ENCODE data around the gene CSNK2A1.

Gene CSNK2A1

DNA sequence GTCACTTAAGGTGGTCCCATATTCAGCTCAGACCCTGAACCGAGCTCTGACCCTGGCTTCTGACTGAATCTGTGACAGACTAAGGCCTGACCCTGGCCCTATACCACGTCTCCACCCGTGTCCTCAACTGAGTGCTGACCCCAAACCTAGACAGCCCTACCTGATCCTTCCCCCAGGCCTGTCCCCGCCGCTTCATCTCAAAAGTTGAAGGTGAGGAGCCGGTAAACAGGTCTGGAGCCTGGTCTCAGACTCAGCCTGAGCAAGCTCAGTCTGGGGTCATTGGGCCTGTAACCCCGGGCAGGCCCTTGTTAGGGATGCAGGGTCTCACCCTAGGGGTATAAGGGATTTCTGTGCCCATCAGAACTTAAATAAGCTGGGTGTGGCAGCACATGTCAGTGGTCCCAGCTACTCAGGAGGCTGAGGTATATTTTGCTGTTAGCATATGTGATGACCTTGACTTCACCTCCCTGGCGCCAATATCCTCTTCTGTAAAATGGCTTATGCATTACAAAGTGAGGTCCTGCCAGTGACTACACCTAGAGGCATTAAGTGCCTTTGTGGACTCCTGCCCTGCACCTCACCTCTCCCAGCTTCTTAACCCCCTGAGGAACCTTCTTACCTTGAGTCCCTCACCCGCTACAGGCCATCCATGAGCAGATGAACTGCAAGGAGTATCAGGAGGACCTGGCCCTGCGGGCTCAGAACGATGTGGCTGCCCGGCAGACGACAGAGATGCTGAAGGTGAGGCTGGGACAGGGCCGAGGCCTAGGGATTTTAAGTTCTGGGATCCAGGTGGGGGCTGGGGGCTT is 115.5 kb downstream of the CSNK2A1 start:
- DNase-seq: no peak

GRCh38 chr20:427401-427800 is 116.2 kb downstream of the CSNK2A1 start:
- DNase-seq: no peak

GRCh38 chr20:426566-426965 is 117.0 kb downstream of the CSNK2A1 start:
- no peak for DNase-seq
